Stimulated activated CD4-positive, alpha-beta T cell treated with anti-CD3 and anti-CD28 coated beads, Interleukin-12 subunit alpha, Interleukin-12 subunit beta, amount 100 ng/mL, for 4 hours (primary cell): ENCODE measurements around the gene ZNF621.

Experiments
- DNase-seq: peaks from one replicate; pipeline ENCODE4 v3.0.0-alpha.2; 2020

Gene ZNF621

GRCh38 chr3:40524568-40525285 is at the start of gene ZNF621:
Gene ZNF621, plus strand, starts transcription at chr3:40524960. Its CDS starts 881 bp downstream, at chr3:40525841.
- peak; percentile 81 for DNase-seq

- DNase-seq: peak; percentile 44
These were observed 48.0 kb upstream of the ZNF621 start, which contains the start of gene ZNF619 for GRCh38 chr3:40476478-40477470. Gene ZNF619, plus strand, starts transcription at chr3:40477122. Its CDS starts 858 bp downstream, at chr3:40477980.

- DNase-seq: no peak
These were observed 47.1 kb upstream of the ZNF621 start for GRCh38 chr3:40477666-40478065.

- DNase-seq: no peak
These were observed 37.6 kb upstream of the ZNF621 start for GRCh38 chr3:40487172-40487571.

- no peak for DNase-seq
These were observed 33.8 kb upstream of the ZNF621 start for GRCh38 chr3:40490916-40491315.

GRCh38 chr3:40494698-40495097 is 30.1 kb upstream of the ZNF621 start:
- no peak for DNase-seq

GRCh38 chr3:40497288-40497687 is 27.5 kb upstream of the ZNF621 start:
- DNase-seq: no peak

GRCh38 chr3:40499952-40500351 is 24.8 kb upstream of the ZNF621 start:
- DNase-seq: no peak

- DNase-seq: no peak
These were observed 22.7 kb upstream of the ZNF621 start for GRCh38 chr3:40502034-40502433.

GRCh38 chr3:40504636-40505430 is 19.9 kb upstream of the ZNF621 start:
- DNase-seq: no peak

GRCh38 chr3:40505599-40506462 is 18.9 kb upstream of the ZNF621 start, which contains the start of gene ZNF620:
Gene ZNF620, plus strand, starts transcription at chr3:40506039. Its CDS starts 314 bp downstream, at chr3:40506353.
- peak; percentile 46 for DNase-seq

GRCh38 chr3:40511031-40511718 is 13.6 kb upstream of the ZNF621 start:
- no peak for DNase-seq

- no peak for DNase-seq
These were observed 8.6 kb upstream of the ZNF621 start for GRCh38 chr3:40516201-40516600.

- no peak for DNase-seq
These were observed 6.7 kb upstream of the ZNF621 start for GRCh38 chr3:40518067-40518466.

- DNase-seq: no peak
These were observed 5.9 kb upstream of the ZNF621 start for GRCh38 chr3:40518848-40519247.

- DNase-seq: no peak
These were observed 3.5 kb upstream of the ZNF621 start for GRCh38 chr3:40521254-40521653.

- DNase-seq: no peak
These were observed 979 bp upstream of the ZNF621 start for GRCh38 chr3:40523781-40524180.

GRCh38 chr3:40524222-40524567 is 565 bp upstream of the ZNF621 start:
- no peak for DNase-seq

GRCh38 chr3:40528426-40528825 is 3.7 kb downstream of the ZNF621 start:
- DNase-seq: no peak

- no peak for DNase-seq
These were observed 7.5 kb downstream of the ZNF621 start for GRCh38 chr3:40532252-40532651.

GRCh38 chr3:40534283-40534682 is 9.5 kb downstream of the ZNF621 start:
- DNase-seq: no peak
